ENCODE measurements around the gene NFASC. TPM values are rescaled to one million over a fixed set of nuclear protein-coding genes. Genes with fewer than 3 reads are reported as not detected.

The NFASC gene
- total RNA-seq, 1 donor from 2014 or later: 3.8 TPM

- H3K4me3 Mint-ChIP-seq (ENCODE audit: unreplicated experiment): peak overlapping the region; percentile 35
- peaks cover 5% of the 10 kb centered on the region for H3K9me3 Mint-ChIP-seq (ENCODE audit: unreplicated experiment)
- H3K27ac Mint-ChIP-seq (ENCODE audit: unreplicated experiment): peak overlapping the region; percentile 57
- peaks cover 13% of the 10 kb centered on the region for H3K27me3 Mint-ChIP-seq (ENCODE audit: unreplicated experiment)
- H3K4me1 Mint-ChIP-seq (ENCODE audit: unreplicated experiment): peaks cover 13% of the 10 kb centered on the region
- DNase-seq (ENCODE audit: low spot score): no peak
- TF ChIP-seq CTCF (IDR thresholded peaks at IDR 0.05; ENCODE audit: unreplicated experiment): no peak
- H3K36me3 Mint-ChIP-seq (ENCODE audit: low read depth, unreplicated experiment): peaks cover 5% of the 10 kb centered on the region
Measured at GRCh38 chr1:205045146-205045545, 174.5 kb downstream of the NFASC start.

GRCh38 chr1:205046870-205047269 lies 176.2 kb downstream of the NFASC start:
- no peak for DNase-seq (ENCODE audit: low spot score)
- H3K4me1 Mint-ChIP-seq (ENCODE audit: unreplicated experiment): peaks cover 3% of the 10 kb centered on the region
- H3K36me3 Mint-ChIP-seq (ENCODE audit: low read depth, unreplicated experiment): peaks cover 5% of the 10 kb centered on the region
- H3K27ac Mint-ChIP-seq (ENCODE audit: unreplicated experiment): no peak overlapping the region
- TF ChIP-seq CTCF (IDR thresholded peaks at IDR 0.05; ENCODE audit: unreplicated experiment): no peak
- no peak overlapping the region for H3K4me3 Mint-ChIP-seq (ENCODE audit: unreplicated experiment)
- peaks cover 5% of the 10 kb centered on the region for H3K9me3 Mint-ChIP-seq (ENCODE audit: unreplicated experiment)
- H3K27me3 Mint-ChIP-seq (ENCODE audit: unreplicated experiment): peaks cover 16% of the 10 kb centered on the region

GRCh38 chr1:205047764-205048231 lies 177.1 kb downstream of the NFASC start:
- H3K27me3 Mint-ChIP-seq (ENCODE audit: unreplicated experiment): peaks cover 16% of the 10 kb centered on the region
- peaks cover 5% of the 10 kb centered on the region for H3K36me3 Mint-ChIP-seq (ENCODE audit: low read depth, unreplicated experiment)
- no peak for TF ChIP-seq CTCF (IDR thresholded peaks at IDR 0.05; ENCODE audit: unreplicated experiment)
- H3K27ac Mint-ChIP-seq (ENCODE audit: unreplicated experiment): no peak overlapping the region
- peaks cover 5% of the 10 kb centered on the region for H3K9me3 Mint-ChIP-seq (ENCODE audit: unreplicated experiment)
- no peak overlapping the region for H3K4me3 Mint-ChIP-seq (ENCODE audit: unreplicated experiment)
- H3K4me1 Mint-ChIP-seq (ENCODE audit: unreplicated experiment): no peaks in the 10 kb centered on the region
- no peak for DNase-seq (ENCODE audit: low spot score)

- H3K36me3 Mint-ChIP-seq (ENCODE audit: low read depth, unreplicated experiment): peaks cover 5% of the 10 kb centered on the region
- peaks cover 5% of the 10 kb centered on the region for H3K9me3 Mint-ChIP-seq (ENCODE audit: unreplicated experiment)
- TF ChIP-seq CTCF (IDR thresholded peaks at IDR 0.05; ENCODE audit: unreplicated experiment): no peak
- peaks cover 16% of the 10 kb centered on the region for H3K27me3 Mint-ChIP-seq (ENCODE audit: unreplicated experiment)
- H3K27ac Mint-ChIP-seq (ENCODE audit: unreplicated experiment): no peak overlapping the region
- no peak overlapping the region for H3K4me3 Mint-ChIP-seq (ENCODE audit: unreplicated experiment)
- H3K4me1 Mint-ChIP-seq (ENCODE audit: unreplicated experiment): no peaks in the 10 kb centered on the region
- no peak for DNase-seq (ENCODE audit: low spot score)
Measured at GRCh38 chr1:205048382-205048781, 177.7 kb downstream of the NFASC start.

- Mint-ChIP-seq H3K4me3 (ENCODE audit: unreplicated experiment) (no peak overlapping the region), H3K4me1 (ENCODE audit: unreplicated experiment) (no peaks in the 10 kb centered on the region), H3K36me3 (ENCODE audit: low read depth, unreplicated experiment) (peaks cover 5% of the 10 kb centered on the region), H3K9me3 (ENCODE audit: unreplicated experiment) (peaks cover 5% of the 10 kb centered on the region), H3K27ac (ENCODE audit: unreplicated experiment) (no peak overlapping the region), H3K27me3 (ENCODE audit: unreplicated experiment) (peaks cover 15% of the 10 kb centered on the region)
- DNase-seq (ENCODE audit: low spot score): no peak
- TF ChIP-seq CTCF (IDR thresholded peaks at IDR 0.05; ENCODE audit: unreplicated experiment): no peak
Measured at GRCh38 chr1:205049479-205049878, 178.8 kb downstream of the NFASC start.

Data from endothelial cell (in vitro differentiated cells).